T-helper 1 cell treated with Interleukin-12 subunit alpha and Interleukin-12 subunit beta and Interleukin-4 antibody, amounts not matched to agents 30 μg/mL and 1 μg/mL, for 36 hours (primary cell): ENCODE data around the gene PJA1.

Experiments
- H3K27ac Mint-ChIP-seq: one replicate; pipeline ENCODE4 v1.8.0; 2021; ENCODE audit warnings: mild to moderate bottlenecking, mixed read lengths
- H3K27me3 Mint-ChIP-seq: one replicate; pipeline ENCODE4 v1.8.0; 2021; ENCODE audit warnings: low read depth, mixed read lengths
- H3K36me3 Mint-ChIP-seq: one replicate; pipeline ENCODE4 v1.8.0; 2021; ENCODE audit warnings: low read depth, mixed read lengths
- H3K4me1 Mint-ChIP-seq: one replicate; pipeline ENCODE4 v1.8.0; 2021; ENCODE audit warnings: low read depth, mixed read lengths
- H3K4me3 Mint-ChIP-seq: one replicate; pipeline ENCODE4 v1.8.0; 2021; ENCODE audit warnings: mild to moderate bottlenecking, moderate library complexity, mixed read lengths
- H3K9me3 Mint-ChIP-seq: one replicate; pipeline ENCODE4 v1.8.0; 2021; ENCODE audit warnings: mixed read lengths

The PJA1 gene

DNA sequence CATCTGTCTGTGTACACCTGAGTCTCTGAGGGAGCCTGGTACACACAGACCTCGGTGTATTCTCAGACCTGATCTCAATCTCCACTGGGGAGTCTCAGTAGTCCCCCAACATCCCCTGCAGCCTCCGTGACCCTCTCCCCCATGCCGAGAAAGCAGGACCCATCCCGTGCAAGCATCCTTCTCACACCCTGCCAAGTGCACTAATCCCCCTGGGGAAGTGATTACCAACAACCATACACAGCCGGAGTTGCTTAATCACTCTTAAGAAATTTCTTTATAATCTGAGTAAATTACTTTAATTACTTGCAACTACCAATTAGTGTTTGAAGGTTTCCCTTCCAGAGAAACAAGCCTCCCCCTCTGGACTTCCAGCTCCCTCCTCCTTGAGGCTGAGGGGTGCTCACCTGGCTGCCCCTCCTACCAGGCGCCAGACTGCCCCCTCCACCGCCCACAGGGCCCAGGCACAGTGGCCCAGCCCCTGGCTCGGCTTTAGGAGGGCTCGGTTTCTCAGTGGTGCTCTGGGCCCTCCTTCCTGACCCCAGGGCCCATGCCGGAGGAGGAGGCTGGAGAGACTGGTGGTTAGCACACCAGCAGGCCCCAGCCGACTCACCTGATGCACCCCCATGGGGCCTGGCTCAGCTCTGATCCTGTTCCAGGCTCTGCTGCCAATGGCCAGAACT lies 43.8 kb downstream of the PJA1 start:
- no peak overlapping the region for H3K27ac Mint-ChIP-seq
- H3K27me3 Mint-ChIP-seq, result no peaks in the 10 kb centered on the region
- no peaks in the 10 kb centered on the region for H3K36me3 Mint-ChIP-seq
- H3K4me3 Mint-ChIP-seq, result no peak overlapping the region
- no peaks in the 10 kb centered on the region for H3K4me1 Mint-ChIP-seq
- no peaks in the 10 kb centered on the region for H3K9me3 Mint-ChIP-seq

DNA sequence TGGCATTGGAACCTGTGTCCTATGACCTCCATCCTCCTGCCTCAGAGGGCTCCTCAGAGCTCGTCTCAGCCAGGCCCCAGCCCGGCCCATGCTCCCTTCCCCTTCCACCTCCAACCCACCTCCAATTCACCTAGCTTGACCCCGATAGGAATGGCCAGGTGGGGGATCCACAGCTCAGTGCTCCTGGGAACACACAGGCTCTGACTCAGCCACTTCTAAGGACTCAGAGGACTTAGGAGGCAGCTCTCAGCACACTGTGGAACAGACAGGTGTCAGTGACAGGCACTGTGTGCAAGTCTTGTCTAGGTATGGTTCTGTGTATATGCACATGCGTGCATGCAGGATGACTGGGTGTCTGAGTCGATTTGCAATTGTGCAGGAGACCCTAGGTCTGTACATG lies 44.8 kb downstream of the PJA1 start:
- no peaks in the 10 kb centered on the region for H3K36me3 Mint-ChIP-seq
- peaks cover 2% of the 10 kb centered on the region for H3K4me1 Mint-ChIP-seq
- H3K9me3 Mint-ChIP-seq, result no peaks in the 10 kb centered on the region
- no peak overlapping the region for H3K4me3 Mint-ChIP-seq
- H3K27me3 Mint-ChIP-seq, result no peaks in the 10 kb centered on the region
- H3K27ac Mint-ChIP-seq, result no peak overlapping the region

- H3K4me3 Mint-ChIP-seq, result no peak overlapping the region
- no peaks in the 10 kb centered on the region for H3K27me3 Mint-ChIP-seq
- no peak overlapping the region for H3K27ac Mint-ChIP-seq
- H3K4me1 Mint-ChIP-seq, result peaks cover 2% of the 10 kb centered on the region
- H3K36me3 Mint-ChIP-seq, result no peaks in the 10 kb centered on the region
- no peaks in the 10 kb centered on the region for H3K9me3 Mint-ChIP-seq
Observed at GRCh38 chrX:69119122-69119521, 46.1 kb downstream of the PJA1 start.

GRCh38 chrX:69117876-69118526 lies 47.3 kb downstream of the PJA1 start:
- H3K36me3 Mint-ChIP-seq, result no peaks in the 10 kb centered on the region
- no peaks in the 10 kb centered on the region for H3K9me3 Mint-ChIP-seq
- H3K27me3 Mint-ChIP-seq, result no peaks in the 10 kb centered on the region
- H3K4me3 Mint-ChIP-seq, result no peak overlapping the region
- H3K27ac Mint-ChIP-seq, result no peak overlapping the region
- peaks cover 2% of the 10 kb centered on the region for H3K4me1 Mint-ChIP-seq

DNA sequence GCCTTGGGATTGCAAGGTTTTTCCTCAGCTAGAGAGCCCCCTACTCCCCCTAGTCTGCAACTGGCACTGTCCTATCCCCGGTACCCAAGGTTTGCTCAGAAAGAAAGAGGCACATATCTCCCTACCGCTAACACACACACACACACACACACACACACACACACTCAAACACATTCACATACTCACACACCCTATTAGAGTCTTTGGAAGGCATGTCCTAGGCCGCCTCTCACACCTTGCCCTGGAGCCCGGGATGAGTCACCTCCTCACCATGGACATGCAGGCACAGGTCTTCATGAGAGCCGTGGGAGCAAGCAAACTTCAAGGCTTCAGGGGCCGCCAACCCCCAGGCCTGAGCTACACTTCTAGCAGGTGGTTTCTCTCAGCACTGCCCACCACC lies 49.2 kb downstream of the PJA1 start:
- Mint-ChIP-seq H3K4me1 (peaks cover 2% of the 10 kb centered on the region), H3K9me3 (no peaks in the 10 kb centered on the region), H3K36me3 (no peaks in the 10 kb centered on the region), H3K4me3 (no peak overlapping the region), H3K27me3 (no peaks in the 10 kb centered on the region), H3K27ac (no peak overlapping the region)

DNA sequence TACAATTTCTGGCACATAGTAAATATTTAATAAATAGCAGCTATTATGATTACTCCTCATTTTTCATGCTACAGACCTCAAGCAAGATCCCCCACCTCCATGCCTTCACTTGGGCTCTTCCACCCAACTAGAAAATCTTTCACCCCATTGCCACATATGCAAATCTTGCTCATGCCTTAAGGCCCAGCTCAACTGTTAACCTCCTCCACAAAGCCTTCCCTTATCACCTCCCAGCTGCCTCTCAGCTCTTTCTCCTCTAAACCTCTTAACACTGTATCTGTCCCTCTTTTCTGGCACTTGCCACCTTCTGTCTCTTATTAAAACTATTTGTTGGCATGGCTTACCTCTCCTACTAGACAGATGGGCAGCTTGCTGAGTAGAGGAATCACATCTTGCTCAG lies 51.5 kb downstream of the PJA1 start:
- Mint-ChIP-seq H3K4me3 (no peak overlapping the region), H3K27ac (no peak overlapping the region), H3K36me3 (no peaks in the 10 kb centered on the region), H3K27me3 (no peaks in the 10 kb centered on the region), H3K4me1 (peaks cover 2% of the 10 kb centered on the region), H3K9me3 (no peaks in the 10 kb centered on the region)
